MM.1S (cell line): Measurements from ENCODE around the gene TCHP.

Source experiments
- DNase-seq: peaks from one replicate; pipeline ENCODE4 v3.0.0-alpha.2; 2015
- H2AFZ ChIP-seq: fragments of 300-600 bp; sonication (generic); 2 replicates; pipeline ENCODE4 v1.6.0; 2016; ENCODE audit warnings: antibody characterized with exemption, low read length
- H3F3A ChIP-seq: fragments of 300-600 bp; sonication (generic); 2 replicates; pipeline ENCODE4 v1.6.1; 2016; ENCODE audit warnings: mild to moderate bottlenecking, antibody characterized with exemption, low read length, moderate library complexity, mixed read lengths; ENCODE audit not compliant: insufficient read depth
- H3K27ac ChIP-seq: fragments of 300-600 bp; sonication (generic); 2 replicates; pipeline ENCODE4 v1.5.1; 2016; ENCODE audit warnings: mild to moderate bottlenecking, low read length
- H3K27me3 ChIP-seq: fragments of 300-600 bp; sonication (generic); replicated peaks from 2 replicates; pipeline ENCODE4 v1.6.0; 2016; ENCODE audit warnings: low read length; ENCODE audit not compliant: insufficient read depth
- H3K36me3 ChIP-seq: fragments of 300-600 bp; sonication (generic); replicated peaks from 2 replicates; pipeline ENCODE4 v1.6.1; 2016; ENCODE audit warnings: mild to moderate bottlenecking, low read length, mixed read lengths; ENCODE audit not compliant: insufficient read depth
- H3K4me1 ChIP-seq: fragments of 300-600 bp; sonication (generic); 2 replicates; pipeline ENCODE4 v1.6.1; 2016; ENCODE audit warnings: low read length, mixed read lengths
- H3K4me2 ChIP-seq: fragments of 300-600 bp; sonication (generic); 2 replicates; pipeline ENCODE4 v1.6.0; 2016; ENCODE audit warnings: low read depth, low read length
- H3K4me3 ChIP-seq: fragments of 300-600 bp; sonication (generic); 2 replicates; pipeline ENCODE4 v1.5.1; 2016; ENCODE audit warnings: low read length, mixed read lengths
- H3K79me2 ChIP-seq: fragments of 300-600 bp; sonication (generic); 2 replicates; pipeline ENCODE4 v1.6.1; 2016; ENCODE audit warnings: mixed run types, low read length, mixed read lengths
- H3K9ac ChIP-seq: fragments of 300-600 bp; sonication (generic); 2 replicates; pipeline ENCODE4 v1.6.1; 2016; ENCODE audit warnings: low read length, mixed read lengths
- H3K9me2 ChIP-seq: fragments of 300-600 bp; sonication (generic); replicated peaks from 2 replicates; pipeline ENCODE4 v1.6.1; 2016; ENCODE audit warnings: mild to moderate bottlenecking, low read length, mixed read lengths; ENCODE audit not compliant: insufficient read depth
- H3K9me3 ChIP-seq: fragments of 300-600 bp; sonication (generic); replicated peaks from 2 replicates; pipeline ENCODE4 v1.6.1; 2016; ENCODE audit warnings: mild to moderate bottlenecking, low read length, mixed read lengths; ENCODE audit not compliant: insufficient read depth
- H4K20me1 ChIP-seq: fragments of 300-600 bp; sonication (generic); 2 replicates; pipeline ENCODE4 v1.6.1; 2016; ENCODE audit warnings: mild to moderate bottlenecking, low read length, moderate library complexity, mixed read lengths; ENCODE audit not compliant: insufficient read depth
- CTCF ChIP-seq: fragments of 300-600 bp; sonication (generic); IDR thresholded peaks from 2 replicates; pipeline ENCODE4 v1.5.1; 2016; ENCODE audit warnings: antibody characterized with exemption, low read length, mixed read lengths
- EZH2 ChIP-seq: fragments of 300-600 bp; sonication (generic); optimal IDR thresholded peaks from 2 replicates; pipeline ENCODE3; 2017; ENCODE audit warnings: low read depth, mild to moderate bottlenecking, antibody characterized with exemption, low read length, mixed read lengths
- EZH2phosphoT487 ChIP-seq: fragments of 300-600 bp; sonication (generic); IDR thresholded peaks from 2 replicates; pipeline ENCODE4 v1.6.1; 2018; ENCODE audit warnings: antibody characterized with exemption, low read length

TCHP gene

DNA sequence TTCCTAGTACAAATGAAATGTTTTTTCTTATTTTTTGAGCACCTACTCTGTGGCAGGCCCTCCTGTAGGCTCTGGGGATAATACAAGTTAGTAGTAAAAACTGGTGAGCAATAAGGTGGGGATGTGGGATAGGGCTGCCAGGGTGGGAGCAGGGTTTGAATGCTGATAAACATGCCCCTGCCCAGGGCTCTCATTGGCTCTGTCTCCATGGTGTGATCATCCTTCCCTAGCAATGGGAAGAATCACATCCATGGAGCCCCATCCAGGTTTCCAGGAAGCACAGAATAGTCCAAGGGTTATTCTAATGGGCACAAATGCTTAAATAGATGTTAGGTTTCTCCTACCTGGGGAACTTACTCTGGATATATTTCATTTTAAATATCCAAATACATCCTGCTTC lies 50.6 kb downstream of the TCHP start:
- Histone ChIP-seq H3K4me1 (no peaks in the 10 kb centered on the region), H3K4me3 (no peak overlapping the region), H3F3A (no peaks in the 10 kb centered on the region), H3K79me2 (no peaks in the 10 kb centered on the region), H3K4me2 (no peak overlapping the region), H4K20me1 (no peaks in the 10 kb centered on the region), H3K27ac (no peak overlapping the region), H2AFZ (no peak overlapping the region), H3K27me3 (no peaks in the 10 kb centered on the region), H3K36me3 (no peaks in the 10 kb centered on the region), H3K9ac (no peak overlapping the region), H3K9me2 (no peaks in the 10 kb centered on the region), H3K9me3 (no peaks in the 10 kb centered on the region)
- DNase-seq: no peak
- TF ChIP-seq EZH2phosphoT487 (no peak), EZH2 (no peak), CTCF (no peak)

DNA sequence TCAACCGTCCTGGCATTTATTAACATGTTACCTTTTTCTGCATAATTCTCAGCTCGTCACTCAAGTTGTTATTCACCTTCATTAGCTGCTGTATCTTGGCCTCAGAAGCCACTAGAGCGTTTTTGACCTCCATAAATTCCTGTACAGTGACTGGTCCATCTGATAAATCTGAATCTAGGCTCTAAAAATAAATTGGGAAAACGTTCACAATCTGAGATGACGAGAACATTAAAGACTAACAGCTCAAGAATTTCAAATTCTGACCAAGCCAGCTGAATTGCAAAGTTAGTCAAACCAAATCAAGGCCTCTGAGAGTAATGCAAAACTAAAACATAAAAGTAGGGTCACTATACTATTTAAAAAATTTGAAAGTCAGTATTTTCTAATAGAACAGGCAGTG lies 51.1 kb downstream of the TCHP start:
- no peak overlapping the region for H3K4me3 ChIP-seq
- no peaks in the 10 kb centered on the region for H3K4me1 ChIP-seq
- no peaks in the 10 kb centered on the region for H3K79me2 ChIP-seq
- no peak overlapping the region for H3K9ac ChIP-seq
- no peaks in the 10 kb centered on the region for H3K36me3 ChIP-seq
- H3K9me3 ChIP-seq: no peaks in the 10 kb centered on the region
- H3F3A ChIP-seq: no peaks in the 10 kb centered on the region
- H3K4me2 ChIP-seq: no peak overlapping the region
- no peak for DNase-seq
- no peak overlapping the region for H2AFZ ChIP-seq
- H3K27ac ChIP-seq: no peak overlapping the region
- H3K27me3 ChIP-seq: no peaks in the 10 kb centered on the region
- no peaks in the 10 kb centered on the region for H3K9me2 ChIP-seq
- TF ChIP-seq CTCF: no peak
- no peak for TF ChIP-seq EZH2phosphoT487
- TF ChIP-seq EZH2: no peak
- H4K20me1 ChIP-seq: no peaks in the 10 kb centered on the region

DNA sequence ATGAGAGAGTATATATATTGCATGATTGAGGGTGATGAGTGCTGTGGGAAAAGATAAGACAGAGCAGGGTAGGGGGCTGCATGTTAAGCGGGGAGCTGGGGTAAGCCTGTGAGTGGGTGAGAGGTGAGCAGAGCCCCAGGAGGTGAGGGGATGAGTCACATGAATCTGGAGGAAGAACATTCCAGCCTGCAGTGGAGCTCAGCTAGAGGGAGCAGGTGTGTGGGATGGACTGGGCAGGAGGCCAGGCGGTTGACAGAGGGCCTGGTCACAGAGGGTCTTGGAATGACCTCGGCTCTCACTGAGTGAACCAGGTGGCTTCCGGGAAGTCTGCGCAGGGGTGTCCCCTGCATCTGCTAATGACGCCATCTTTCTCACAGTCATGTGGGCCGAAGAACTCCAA lies 51.7 kb downstream of the TCHP start:
- no peaks in the 10 kb centered on the region for H3K4me1 ChIP-seq
- H4K20me1 ChIP-seq: no peaks in the 10 kb centered on the region
- DNase-seq: no peak
- no peaks in the 10 kb centered on the region for H3K79me2 ChIP-seq
- no peaks in the 10 kb centered on the region for H3K27me3 ChIP-seq
- no peaks in the 10 kb centered on the region for H3K9me2 ChIP-seq
- no peak overlapping the region for H2AFZ ChIP-seq
- H3K27ac ChIP-seq: no peak overlapping the region
- no peak overlapping the region for H3K4me3 ChIP-seq
- no peaks in the 10 kb centered on the region for H3K9me3 ChIP-seq
- TF ChIP-seq EZH2phosphoT487: no peak
- TF ChIP-seq EZH2: no peak
- TF ChIP-seq CTCF: no peak
- no peak overlapping the region for H3K9ac ChIP-seq
- H3K36me3 ChIP-seq: no peaks in the 10 kb centered on the region
- H3K4me2 ChIP-seq: no peak overlapping the region
- H3F3A ChIP-seq: no peaks in the 10 kb centered on the region
